AG08396 (cell line): Measurements from ENCODE around the gene DDAH1.
A peak's percentile ranks its signal among the peaks of the same experiment; 100 is the strongest.

Experiments
- DNase-seq: peaks from one replicate; pipeline ENCODE4 v3.0.0; 2012; ENCODE audit warnings: low spot score, mixed read lengths

The DDAH1 gene

DNA sequence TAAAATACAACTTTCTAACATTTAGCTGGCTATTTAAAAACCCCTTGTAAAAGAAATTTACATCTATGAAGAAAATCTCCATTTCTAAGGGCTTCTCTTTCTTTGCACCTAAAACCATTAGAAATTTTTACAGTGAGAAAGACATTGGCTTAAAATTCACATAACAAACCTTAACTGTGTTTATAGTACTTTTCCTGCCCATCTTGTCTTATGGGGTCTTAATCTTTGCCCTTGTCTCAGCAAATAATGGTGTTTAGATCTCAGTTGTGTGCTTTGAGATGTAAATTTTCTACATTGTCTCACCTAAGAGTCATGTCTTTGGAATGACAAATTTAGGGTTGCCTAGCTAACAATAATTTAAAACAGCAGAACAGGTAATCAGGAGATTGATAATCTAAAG lies 71.5 kb downstream of the DDAH1 start:
- no peak for DNase-seq

DNA sequence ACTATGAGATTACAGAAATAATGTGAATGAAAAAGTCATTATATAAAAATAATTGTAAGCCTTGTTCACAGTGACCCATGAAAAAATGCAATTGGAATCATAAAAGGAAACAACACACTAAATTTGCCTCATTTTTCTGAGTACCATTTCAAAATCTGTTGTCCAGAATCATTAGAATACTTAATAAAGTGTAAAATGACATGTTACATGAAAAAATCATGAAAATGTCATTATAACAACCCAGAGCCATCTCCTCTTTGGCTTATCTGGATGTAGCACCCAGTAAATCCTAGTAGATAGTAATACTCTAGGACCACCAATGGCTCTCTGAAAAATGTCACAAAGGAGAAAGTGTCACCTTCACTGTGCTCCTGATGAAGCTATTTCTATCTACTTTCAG lies 76.5 kb downstream of the DDAH1 start:
- DNase-seq, result no peak

DNA sequence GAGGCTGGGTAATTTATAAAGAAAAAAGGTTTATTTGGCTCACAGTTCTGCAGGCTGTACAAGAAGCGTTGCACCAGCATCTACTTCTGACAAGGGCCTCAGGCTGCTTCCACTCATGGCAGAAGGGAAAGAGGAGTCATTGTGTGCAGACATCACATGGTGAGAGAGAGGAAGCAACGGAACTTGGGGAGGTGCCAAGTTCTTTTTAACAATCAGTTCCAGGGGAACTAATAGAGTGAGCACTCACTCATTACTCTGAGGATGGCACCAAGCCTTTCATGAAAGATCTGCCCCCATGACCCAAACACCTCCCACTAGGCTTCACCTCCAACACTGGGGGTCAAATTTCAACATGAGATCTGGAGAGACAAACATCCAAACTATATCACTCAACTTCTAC lies 77.2 kb downstream of the DDAH1 start:
- no peak for DNase-seq

DNA sequence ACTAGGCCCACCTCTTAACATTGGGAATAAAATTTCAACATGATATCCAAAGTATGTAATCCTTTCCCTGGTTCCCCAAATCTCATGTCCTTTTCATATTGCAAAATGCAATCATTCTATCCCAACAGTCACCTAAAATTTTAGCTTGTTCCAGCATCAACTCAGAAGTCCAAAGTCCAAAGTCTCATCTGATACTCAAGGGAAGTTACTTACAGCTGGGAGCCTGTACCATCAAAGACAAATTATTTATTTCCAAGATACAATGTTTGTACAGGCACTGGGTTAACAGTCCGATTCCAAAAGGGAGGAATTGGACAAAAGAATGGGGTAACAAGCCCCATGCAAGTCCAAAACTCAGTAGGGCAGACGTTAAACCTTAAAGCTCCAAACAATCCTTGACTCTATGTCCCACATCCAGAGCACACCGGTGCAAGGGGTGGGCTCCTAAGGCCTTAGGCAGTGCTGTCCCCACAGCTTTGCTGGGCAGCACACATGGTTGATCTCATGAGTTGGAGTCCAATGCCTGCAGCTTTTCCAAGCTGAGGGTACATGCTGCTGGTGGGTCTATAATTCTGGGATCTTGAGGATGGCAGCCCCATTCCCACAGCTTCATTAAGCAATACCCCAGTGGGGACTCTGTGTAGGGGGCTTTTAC lies 78.8 kb downstream of the DDAH1 start:
- no peak for DNase-seq

DNA sequence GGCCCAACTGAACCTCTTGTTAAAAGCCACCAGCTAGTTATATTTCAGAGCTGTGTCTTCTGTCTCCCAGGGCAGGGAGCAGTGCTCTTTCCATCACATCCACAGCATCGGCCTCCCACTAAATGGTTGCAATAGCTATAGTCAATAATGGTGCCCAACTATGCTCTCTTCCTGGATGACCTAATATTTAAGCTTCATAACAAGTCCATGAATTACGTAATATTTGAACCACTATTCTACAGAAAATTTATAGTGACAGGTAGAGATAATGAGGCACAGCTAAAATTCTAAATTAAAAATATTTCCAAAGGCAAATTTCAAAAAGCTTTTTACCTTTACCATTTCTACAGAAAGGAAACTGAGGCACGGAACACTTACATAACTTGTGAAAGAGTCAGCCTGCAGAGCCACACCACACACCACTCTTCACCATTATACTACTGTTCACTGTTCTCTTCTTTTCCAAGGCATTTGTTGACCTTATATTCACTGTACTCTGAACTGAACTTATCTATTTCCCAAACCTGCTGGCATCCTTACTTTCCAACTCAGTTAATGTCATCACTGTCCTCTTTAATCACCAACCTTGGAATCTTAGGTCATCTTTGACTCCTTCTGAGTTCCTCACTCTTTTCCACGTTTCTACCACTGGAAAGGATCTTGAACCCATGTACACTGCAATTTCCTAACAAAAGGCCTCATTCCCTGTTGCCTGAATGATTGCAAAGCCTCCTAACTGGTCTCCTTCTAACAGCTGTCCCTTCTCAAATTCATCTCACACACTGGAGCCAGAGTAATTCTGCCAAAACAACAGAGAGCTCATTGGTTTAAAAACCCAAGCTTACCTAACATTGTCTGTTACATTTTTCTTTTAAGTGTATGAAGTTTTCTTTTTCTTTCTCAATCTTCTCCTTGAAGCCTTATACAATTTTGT lies 85.5 kb downstream of the DDAH1 start:
- no peak for DNase-seq

DNA sequence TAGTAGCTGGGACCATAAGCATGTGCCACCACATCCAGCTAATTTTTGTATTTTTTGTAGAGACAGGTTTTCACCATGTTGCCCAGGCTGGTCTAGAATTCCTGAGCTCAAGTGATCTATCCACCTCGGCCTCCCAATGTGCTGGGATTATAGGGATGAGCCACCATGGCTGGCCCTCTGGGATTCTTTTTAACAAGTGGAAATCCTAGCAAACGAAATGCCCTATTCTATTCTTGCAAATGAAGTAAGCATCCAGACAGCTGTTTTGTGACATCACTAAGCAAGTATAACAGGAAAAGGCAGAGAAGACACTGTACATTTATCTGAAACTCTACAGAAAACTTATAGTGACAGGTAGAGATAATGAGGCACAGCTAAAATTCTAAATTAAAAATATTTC lies 86.4 kb downstream of the DDAH1 start:
- no peak for DNase-seq

DNA sequence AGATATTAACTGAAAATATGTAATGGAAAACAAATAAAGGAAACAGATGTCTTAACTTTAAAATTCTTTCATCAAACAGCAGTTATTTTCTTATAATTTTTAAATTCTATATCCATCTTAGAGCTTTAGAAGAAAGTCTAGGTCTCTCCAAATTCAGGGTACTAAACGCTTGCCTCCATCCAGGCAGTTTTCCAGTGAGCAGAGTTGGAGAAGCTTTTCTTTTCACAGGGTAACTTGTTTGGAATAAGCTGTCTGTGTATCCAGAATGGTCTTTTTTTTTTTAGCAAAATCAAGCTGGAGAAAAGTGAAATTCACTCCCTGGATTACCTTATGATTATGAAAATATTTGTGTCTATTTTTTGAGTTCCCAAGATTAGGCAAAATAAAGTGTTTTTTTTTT lies 88.6 kb downstream of the DDAH1 start:
- no peak for DNase-seq

DNA sequence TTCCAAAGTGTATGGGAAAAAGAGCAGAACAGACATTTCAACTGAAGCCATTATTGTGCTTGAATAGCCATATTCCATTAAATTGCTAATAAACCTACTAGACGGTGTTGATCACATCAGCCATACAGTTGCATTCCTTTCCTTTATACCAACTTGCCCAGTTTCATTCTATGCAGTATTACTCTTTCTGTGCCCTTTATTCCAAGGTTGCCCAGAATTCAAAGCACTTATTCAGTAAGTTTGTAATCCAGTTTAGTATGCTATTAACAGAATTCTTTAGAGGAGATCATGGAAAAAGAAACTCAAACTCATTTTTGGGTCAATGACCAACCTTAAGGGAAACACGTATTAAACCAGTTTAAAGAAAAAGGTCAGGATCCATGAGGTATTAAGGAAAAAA lies 89.5 kb downstream of the DDAH1 start:
- DNase-seq, result no peak

DNA sequence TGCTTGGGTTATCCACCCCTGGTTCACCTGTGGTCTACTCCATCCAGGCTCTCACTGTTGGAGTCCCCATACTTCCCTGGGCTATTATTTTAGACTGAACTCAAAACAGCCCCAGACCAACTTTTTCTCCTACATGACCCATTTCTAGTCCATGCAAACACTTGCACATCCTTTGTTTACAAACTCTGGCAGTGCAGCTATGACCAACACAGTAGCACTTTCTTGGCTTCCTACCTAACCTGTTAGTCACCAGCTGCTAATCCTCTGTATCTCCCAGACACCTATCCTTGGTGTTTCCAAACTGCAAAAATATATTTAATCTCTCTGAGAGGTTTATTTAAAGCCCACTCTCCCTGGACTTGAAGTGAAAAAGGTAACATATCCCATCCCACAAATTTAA lies 90.8 kb downstream of the DDAH1 start:
- DNase-seq, result peak; percentile 63

DNA sequence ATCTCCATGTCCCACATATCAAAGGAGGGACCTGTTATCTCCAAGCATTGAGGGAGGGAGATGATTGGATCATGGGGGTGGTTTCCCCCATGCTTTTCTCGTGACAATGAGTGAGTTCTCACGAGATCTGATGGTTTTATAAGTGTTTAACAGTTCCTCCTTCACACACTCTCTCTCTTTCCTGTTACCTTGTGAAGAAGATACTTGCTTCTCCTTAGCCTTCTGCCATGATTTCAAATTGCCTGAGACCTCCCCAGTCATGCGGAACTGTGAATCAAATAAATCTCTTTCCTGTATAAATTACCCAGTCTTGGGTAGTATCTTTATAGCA lies 91.6 kb downstream of the DDAH1 start:
- DNase-seq, result no peak

DNA sequence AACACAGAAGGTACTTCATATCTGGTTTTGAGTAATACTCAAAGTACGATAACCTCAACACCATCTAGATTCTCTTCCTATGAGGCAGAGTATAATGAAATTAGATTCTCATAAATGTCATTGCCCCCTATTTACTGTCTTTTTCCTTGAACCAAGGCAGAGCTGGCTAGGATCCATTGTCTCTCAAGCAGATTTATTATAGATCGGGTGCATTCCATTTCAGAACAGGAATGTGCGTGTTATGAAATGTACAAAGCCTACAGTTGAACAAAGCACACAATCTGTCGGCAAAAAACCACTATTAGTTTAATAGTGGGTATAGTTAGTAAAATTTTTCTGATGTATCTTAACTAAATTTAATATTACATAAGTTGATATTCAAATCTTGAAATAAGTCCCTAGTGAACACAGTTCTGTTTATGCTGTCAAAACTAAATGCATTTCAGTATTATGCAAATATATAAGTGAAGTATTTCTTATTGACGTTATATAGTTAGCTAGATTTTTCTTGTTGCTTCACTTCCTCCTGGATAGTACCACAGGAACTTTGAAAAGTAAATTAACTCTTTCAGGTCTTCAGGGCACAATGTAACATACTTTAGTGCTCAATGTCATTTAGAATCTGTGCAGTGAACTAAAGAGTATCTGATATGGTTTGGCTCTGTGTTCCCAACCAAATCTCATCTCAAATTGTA lies 92.1 kb downstream of the DDAH1 start:
- DNase-seq, result no peak

DNA sequence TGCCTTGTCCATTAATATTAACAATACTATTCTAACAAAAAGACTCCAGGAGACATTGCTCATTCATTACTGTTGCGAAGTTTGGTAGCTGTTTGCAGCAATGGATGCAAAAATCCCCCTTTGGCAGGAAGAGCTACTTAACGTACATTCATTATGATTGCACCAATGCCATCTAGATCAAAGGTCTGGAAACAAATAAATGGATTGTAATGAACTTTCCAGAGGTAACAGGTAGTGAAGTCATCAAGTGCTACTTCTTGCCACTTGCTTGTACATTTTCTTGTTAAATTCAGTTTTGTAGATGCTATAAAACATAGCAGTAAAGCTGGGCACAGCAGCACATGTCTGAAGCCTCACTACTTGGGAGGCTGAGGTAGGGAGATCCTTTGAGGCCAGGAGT lies 93.9 kb downstream of the DDAH1 start:
- no peak for DNase-seq

DNA sequence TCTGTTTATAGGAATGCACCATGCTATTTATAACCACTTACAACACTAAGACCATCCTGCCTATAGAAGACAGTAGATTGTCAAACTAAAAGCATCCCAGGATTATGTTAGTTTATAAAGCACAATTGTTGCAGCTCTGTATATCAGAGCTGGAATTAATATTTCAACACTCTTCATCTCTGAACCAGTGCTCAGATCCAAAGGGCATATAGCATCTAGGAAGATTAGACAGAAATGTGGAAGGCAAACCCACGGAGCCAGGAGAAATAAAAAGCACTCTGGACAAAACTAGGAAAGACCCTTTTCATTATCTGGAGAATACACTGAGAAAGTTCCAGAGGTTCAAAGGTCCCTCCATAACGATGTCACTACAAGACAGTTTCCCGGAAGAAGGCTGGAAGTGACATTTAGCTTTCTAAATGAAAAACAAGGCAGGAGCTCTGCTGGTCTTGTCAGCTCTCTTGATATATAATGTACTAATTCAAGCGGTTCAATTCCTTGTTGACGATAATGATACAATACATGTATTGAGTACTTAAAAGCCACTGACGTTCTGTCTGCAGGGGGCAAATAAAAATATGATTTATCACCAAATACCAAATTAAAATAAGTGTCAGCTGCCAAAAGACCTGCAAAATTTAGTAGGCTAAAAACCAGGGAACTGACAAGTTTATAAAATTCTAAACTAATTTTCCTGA lies 96.7 kb downstream of the DDAH1 start:
- DNase-seq, result no peak

DNA sequence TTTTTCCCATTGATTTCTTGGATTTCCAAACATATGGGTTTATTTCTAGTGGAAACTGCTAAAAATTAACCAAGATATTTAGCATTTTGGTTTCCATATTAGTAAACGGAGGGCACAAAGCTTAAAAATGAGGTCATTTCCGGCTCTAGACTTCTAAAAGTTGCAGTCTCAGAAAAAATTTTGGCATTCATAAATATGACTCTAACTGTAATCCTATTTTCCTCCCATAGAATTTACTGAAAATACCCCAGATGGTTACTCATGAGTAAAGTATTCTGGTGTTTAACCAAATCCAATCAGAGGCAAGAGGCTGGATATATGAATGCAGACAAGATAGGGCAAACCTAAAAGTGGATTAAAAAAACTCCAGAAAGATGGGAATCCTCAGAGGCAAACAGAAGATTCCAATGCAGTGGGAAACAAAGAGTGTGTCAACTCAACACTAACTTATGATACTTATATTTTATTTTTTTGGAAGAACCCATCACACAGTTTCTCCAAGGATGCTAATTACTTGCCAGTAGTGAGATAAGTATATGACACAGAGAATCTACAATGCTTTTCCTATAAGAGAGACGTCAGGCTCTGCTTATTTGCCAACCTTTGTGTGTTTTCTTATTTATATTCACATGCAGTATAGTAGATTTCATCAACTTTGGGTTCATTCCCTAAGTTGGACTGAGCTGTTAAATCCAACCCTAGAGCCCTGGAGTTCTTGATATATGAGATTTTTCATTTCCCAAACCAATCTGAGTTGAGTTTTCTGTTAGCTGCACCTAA lies 98.4 kb downstream of the DDAH1 start:
- peak; percentile 31 for DNase-seq

DNA sequence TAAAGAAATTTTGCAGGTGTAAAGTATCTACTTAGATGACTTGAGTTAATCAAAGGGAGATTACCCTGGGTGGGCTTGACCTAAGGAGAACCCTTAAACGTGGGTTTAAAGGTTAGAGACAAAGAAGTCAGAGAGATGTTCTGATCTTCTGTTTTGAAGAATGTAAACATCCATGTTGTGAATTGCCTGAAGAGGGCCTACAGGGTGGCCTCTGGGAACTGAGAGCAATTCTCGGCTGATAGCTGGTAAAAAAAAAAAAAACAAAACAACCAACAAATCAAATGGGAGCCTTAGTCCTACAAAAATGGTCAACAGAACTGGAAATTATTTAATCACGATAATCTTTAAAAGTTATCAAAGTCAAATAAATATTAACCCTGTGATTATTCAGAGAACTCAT lies 99.1 kb downstream of the DDAH1 start:
- DNase-seq, result no peak

DNA sequence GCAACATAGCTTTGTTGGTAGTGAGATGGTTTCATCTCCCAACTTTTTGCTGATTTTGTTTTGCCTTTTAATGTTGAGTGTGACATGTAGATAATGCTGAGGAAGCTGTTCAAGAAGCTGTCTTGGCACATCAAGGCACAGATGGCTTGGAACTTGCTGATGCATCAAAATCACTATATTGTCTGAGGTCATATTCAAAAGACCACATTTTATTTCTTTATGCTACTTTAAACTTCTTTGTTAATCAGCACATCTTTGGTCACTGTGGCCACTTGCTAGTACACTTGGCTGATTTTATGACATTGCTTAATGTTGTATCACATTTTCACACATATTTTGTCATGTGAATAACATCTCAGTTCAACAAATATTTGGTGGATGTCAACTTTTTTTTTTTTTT lies 101.4 kb downstream of the DDAH1 start:
- no peak for DNase-seq

DNA sequence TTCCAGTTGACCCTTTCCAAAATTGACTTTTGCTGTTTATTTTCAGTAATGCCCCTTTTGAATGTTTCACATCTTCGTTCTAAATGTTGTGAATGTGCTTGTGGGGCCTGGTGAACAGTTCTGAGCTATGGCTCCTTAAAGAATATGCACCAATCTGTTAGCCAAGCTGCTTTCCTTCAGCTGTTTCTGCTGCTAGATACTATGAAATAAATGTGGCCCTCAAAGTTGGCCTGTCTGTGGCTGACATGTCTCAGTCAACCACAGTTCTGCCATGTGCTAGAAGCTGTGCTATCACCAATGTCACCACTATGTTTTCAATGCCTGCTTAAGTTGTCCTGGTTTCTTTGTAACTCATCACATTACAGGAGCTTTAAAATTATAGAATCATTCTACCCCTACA lies 101.9 kb downstream of the DDAH1 start:
- no peak for DNase-seq

DNA sequence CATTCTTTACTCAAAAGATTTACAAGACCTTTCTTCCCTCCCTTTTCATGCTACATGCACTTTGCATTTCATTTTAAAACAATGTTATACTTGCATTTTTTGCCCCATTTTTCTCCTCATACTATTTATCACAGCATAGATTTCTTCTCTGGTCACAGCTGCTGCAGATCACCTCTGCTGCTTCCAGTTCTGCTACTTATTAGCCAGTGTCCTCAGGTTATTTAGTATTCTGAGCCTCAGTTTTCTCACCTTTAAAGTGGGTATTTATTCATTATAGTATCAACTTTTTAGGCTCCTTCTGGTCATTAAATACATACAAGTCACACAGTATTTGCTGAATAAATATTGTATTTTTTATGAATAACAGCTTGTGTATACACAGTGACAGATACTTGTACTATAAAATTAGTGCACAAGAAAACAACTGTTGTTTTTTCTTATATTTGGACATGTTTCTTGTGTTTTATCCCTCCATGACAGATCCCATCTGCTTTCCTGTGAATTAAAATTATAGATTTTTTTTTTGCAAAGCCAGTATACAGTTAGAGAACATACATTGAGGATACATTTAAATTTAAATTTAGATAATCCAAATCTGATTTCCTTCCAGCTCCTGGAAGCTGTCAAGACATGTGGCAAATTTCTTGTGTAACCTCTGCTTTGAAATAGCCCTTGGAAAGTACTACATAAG lies 103.2 kb downstream of the DDAH1 start:
- no peak for DNase-seq

DNA sequence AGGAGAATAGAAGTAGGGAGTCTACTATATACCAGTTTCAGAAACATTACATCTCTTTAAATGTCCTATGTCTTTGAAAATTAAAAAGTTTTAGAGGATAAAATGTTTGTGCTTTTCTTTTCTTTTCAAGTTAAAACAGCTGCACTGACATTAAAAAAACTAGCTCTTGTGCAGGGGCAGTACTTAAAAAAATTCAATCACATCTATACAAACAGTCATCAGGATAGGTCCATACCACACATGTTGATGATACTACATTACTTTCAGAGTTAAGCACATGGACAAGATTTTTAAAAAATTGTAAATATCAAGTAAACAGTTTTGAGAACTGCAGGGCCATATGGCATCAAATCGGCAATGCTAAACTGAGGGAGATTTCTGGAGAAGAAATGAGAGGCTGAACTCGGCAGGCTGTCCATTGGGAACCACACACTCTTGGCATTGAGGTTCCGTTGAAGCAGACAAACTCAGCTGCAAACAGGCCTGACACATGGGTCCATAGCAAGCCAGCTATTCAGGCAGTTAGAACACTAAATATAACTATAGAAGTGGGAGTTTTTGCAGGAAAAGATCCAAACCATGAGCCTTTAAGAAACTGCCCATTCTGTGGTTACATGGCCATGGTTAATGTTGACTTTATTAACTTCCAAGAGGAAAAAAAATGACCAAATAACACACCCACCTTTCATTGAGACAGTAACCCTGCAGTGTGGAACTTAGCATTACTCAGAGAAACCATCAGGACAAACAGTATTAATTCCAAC lies 104.0 kb downstream of the DDAH1 start:
- peak; percentile 7 for DNase-seq
